A549 (cell line): ENCODE data around the gene C4BPB. TPM values are rescaled to one million over a fixed set of nuclear protein-coding genes. Genes with fewer than 3 reads are reported as not detected.

Experiments used
- ATAC-seq, 2 experiments: fragments of 200-7000 bp in 1 of 2; fragments of >200 bp in 1 of 2; cut with Nextera tagmentation in 1 of 2; cut with Tn5 transposase in 1 of 2; 3 replicates each; pipeline versions ENCODE4 v1.8.0 to v1.9.1; 2018 to 2020; ENCODE audit warnings: mild to moderate bottlenecking in 1 of 2, moderate library complexity in 1 of 2
- CTCF ChIA-PET: fragments of 300-600 bp; sonication (Branson Sonifier 250); formaldehyde crosslinking; extraction: SDS; loops from one replicate; lab custom pipeline; 2021; ENCODE audit warnings: antibody characterized with exemption, inconsistent platforms; lab: Yijun Ruan, JAX
- POLR2A ChIA-PET: fragments of 350-600 bp; formaldehyde crosslinking; extraction: SDS; loops from one replicate; lab custom pipeline; 2021; ENCODE audit warnings: antibody characterized with exemption, inconsistent platforms; lab: Yijun Ruan, JAX
- DNase-seq, 2 experiments: peaks; one replicate each; pipeline versions ENCODE4 v3.0.0 to v3.0.0-alpha.2; 2011 to 2016; ENCODE audit warnings: low read depth in 1 of 2, low spot score in 1 of 2
- FAIRE-seq: peaks from 2 replicates; lab custom pipeline; 2011; peaks lifted over from hg19 to GRCh38; lab: Jason Lieb, UNC
- H3K27ac ChIP-seq, 2 experiments: fragments of >200 bp; sonication (Bioruptor Twin); formaldehyde crosslinking; 3 replicates each; pipeline ENCODE4 v1.5.1; 2016 to 2017
- H3K4me1 ChIP-seq: fragments of >200 bp; sonication (Bioruptor Twin); formaldehyde crosslinking; 3 replicates; pipeline ENCODE4 v1.6.1; 2016
- H3K4me2 ChIP-seq: fragments of >200 bp; sonication (Bioruptor Twin); formaldehyde crosslinking; 3 replicates; pipeline ENCODE4 v1.6.1; 2016
- H3K4me3 ChIP-seq: fragments of >200 bp; sonication (Bioruptor Twin); formaldehyde crosslinking; 3 replicates; pipeline ENCODE4 v1.5.1; 2016
- H3K9me3 ChIP-seq: fragments of >200 bp; sonication (Bioruptor Twin); formaldehyde crosslinking; 3 replicates; pipeline ENCODE4 v1.6.1; 2016
- CBX2 ChIP-seq: fragments of 200-600 bp; sonication (generic); IDR thresholded peaks from 2 replicates; pipeline ENCODE4 v1.6.1; 2016; ENCODE audit warnings: low read depth, mild to moderate bottlenecking, borderline replicate concordance
- CBX8 ChIP-seq: fragments of 200-600 bp; sonication (generic); IDR thresholded peaks from 2 replicates; pipeline ENCODE4 v1.6.1; 2016
- EP300 ChIP-seq, 2 experiments: fragments of >200 bp; sonication (Bioruptor Twin); formaldehyde crosslinking; IDR thresholded peaks; 2 replicates in 1 of 2; 3 replicates in 1 of 2; pipeline ENCODE4 v1.6.1; 2016 to 2017
- FOSL2 ChIP-seq, 2 experiments: fragments of 450-650 bp in 1 of 2; fragments of >200 bp in 1 of 2; sonication (Bioruptor Twin) in 1 of 2; formaldehyde crosslinking; IDR thresholded peaks; 2 replicates each; pipeline versions ENCODE4 v1.5.0 to v1.6.1; 2016 to 2020; ENCODE audit warnings: mild to moderate bottlenecking in 1 of 2, moderate library complexity in 1 of 2
- HOXA7 ChIP-seq: fragments of 250-450 bp; sonication (Bioruptor Pico); IDR thresholded peaks from 2 replicates; pipeline ENCODE4 v1.5.0; 2020; ENCODE audit warnings: mild to moderate bottlenecking, moderate library complexity
- JUN ChIP-seq, 2 experiments: fragments of >200 bp; sonication (Bioruptor Twin); formaldehyde crosslinking; IDR thresholded peaks; 2 replicates in 1 of 2; 3 replicates in 1 of 2; pipeline ENCODE4 v1.6.1; 2016 to 2017
- KDM1A ChIP-seq: fragments of 200-600 bp; sonication (generic); IDR thresholded peaks from 2 replicates; pipeline ENCODE4 v1.6.1; 2016; ENCODE audit warnings: low read depth, mild to moderate bottlenecking
- MYC ChIP-seq: IDR thresholded peaks from 2 replicates; pipeline ENCODE4 v1.6.1; 2012; ENCODE audit warnings: mild to moderate bottlenecking, inconsistent platforms, low read length, improper control_type of control experiment, borderline replicate concordance
- NPAS2 ChIP-seq: fragments of 250-450 bp; sonication (Bioruptor Pico); IDR thresholded peaks from 2 replicates; pipeline ENCODE4 v1.8.0; 2022; ENCODE audit warnings: mild to moderate bottlenecking, moderate library complexity, borderline replicate concordance
- RARB ChIP-seq: fragments of 250-450 bp; sonication (Bioruptor Pico); IDR thresholded peaks from 2 replicates; pipeline ENCODE4 v1.8.0; 2021; ENCODE audit warnings: mild to moderate bottlenecking, moderate library complexity
- RFX5 ChIP-seq: fragments of 450-650 bp; IDR thresholded peaks from 2 replicates; pipeline ENCODE4 v1.7.1; 2014; ENCODE audit warnings: antibody characterized with exemption, mild to moderate bottlenecking, moderate library complexity
- RNF2 ChIP-seq: fragments of 200-600 bp; sonication (generic); IDR thresholded peaks from 2 replicates; pipeline ENCODE4 v1.6.1; 2016; ENCODE audit warnings: low read depth, mild to moderate bottlenecking, antibody characterized with exemption, moderate library complexity, borderline replicate concordance
- TP53 ChIP-seq: fragments of 250-450 bp; sonication (Bioruptor Pico); IDR thresholded peaks from 2 replicates; pipeline ENCODE4 v1.5.0; 2021; ENCODE audit warnings: mild to moderate bottlenecking, moderate library complexity
- ZFP36 ChIP-seq: fragments of 450-650 bp; IDR thresholded peaks from 2 replicates; pipeline ENCODE4 v1.6.1; 2014; ENCODE audit warnings: borderline replicate concordance; ENCODE audit not compliant: partially characterized antibody
- WGBS: methylation state at CpG from one replicate; pipeline ENCODE4 v1.1.6; 2017; ENCODE audit errors: missing lambda C conversion rate; 5-methylcytosine and 5-hydroxymethylcytosine counted together
- polyA plus RNA-seq, 4 experiments: library from polyadenylated mRNA; depleted of rRNA in 3 of 4; stranded (reverse); fragments of >200 nt; fragmentation: RNase III in 1 of 4; extraction: RNeasy Plus Mini Kit Qiagen cat#74134 plus additional on column Dnase treatment in 1 of 4; gene quantifications; 2 replicates in 3 of 4; 3 replicates in 1 of 4; pipeline ENCODE4 v1.2.3, GENCODE V29; 2011 to 2017
- TF ChIP-seq, protein P1 (sequence below): fragments of 250-450 bp; sonication (Bioruptor Pico); IDR thresholded peaks from 2 replicates; pipeline ENCODE4 v1.5.0; 2020; ENCODE audit warnings: low read depth, mild to moderate bottlenecking, moderate library complexity
- TF ChIP-seq, protein P2 (sequence below): IDR thresholded peaks from 2 replicates; pipeline ENCODE4 v1.6.1; 2012
- TF ChIP-seq, protein P3 (sequence below): fragments of >200 bp; sonication (Bioruptor Twin); formaldehyde crosslinking; IDR thresholded peaks from 3 replicates; pipeline ENCODE4 v1.5.1; 2016
- TF ChIP-seq, protein P4 (sequence below): fragments of 250-450 bp; sonication (Bioruptor Pico); IDR thresholded peaks from 2 replicates; pipeline ENCODE4 v1.5.0; 2021; ENCODE audit warnings: mild to moderate bottlenecking, moderate library complexity, borderline replicate concordance
- TF ChIP-seq, protein P5 (sequence below): fragments of >200 bp; sonication (Bioruptor Twin); formaldehyde crosslinking; IDR thresholded peaks from 2 replicates; pipeline ENCODE4 v1.6.1; 2016
- TF ChIP-seq, protein P6 (sequence below): IDR thresholded peaks from 2 replicates; pipeline ENCODE4 v1.6.1; 2012; ENCODE audit warnings: low read depth, borderline replicate concordance
- TF ChIP-seq, protein P7 (sequence below): fragments of 200-600 bp; sonication (generic); IDR thresholded peaks from 2 replicates; pipeline ENCODE4 v1.6.1; 2016; ENCODE audit warnings: antibody characterized with exemption, mild to moderate bottlenecking, moderate library complexity

The C4BPB gene
- polyA plus RNA-seq, 2 of the 4 experiments (the other 2 are of a cell fraction) = 0.74 to 5.1 TPM

DNA sequence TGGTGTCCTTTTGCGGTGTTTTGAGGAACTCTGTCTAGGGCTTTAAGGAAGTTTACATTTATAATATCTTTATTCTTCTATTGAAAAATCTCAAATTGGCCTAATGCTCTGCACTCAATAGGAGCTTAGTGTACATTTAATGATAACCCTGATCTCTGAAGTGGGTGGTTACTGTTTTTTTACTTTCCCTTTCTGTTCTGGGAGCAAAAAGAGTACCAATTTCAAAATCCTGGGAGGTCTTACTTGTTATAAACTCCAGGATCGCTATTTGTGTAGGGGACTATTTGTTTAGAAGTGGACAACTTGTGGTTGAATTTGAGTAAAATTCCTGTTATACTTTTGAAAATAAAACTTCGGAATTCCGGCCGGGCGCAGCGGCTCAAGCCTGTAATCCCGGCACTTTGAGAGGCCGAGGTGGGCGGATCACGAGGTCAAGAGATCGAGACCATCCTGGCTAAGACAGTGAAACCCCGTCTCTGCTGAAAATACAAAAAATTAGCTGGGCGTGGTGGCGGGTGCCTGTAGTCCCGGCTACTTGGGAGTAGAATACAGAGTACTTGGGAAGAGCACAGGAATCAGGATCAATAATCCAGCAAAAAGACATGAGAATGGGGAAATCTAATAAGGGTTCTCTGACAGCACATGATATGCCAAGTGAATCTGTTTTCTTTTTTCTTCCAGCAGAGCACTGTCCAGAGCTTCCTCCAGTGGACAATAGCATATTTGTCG, 1.1 kb downstream of the C4BPB start:
- Histone ChIP-seq H3K27ac (no peak overlapping the region; a peak in 3 of 6 replicates), H3K9me3 (no peaks in the 10 kb centered on the region)
- DNase-seq (no peak), FAIRE-seq (no peak), ATAC-seq (no peak)
- TF ChIP-seq CBX2 (no peak), CBX8 (no peak), FOSL2 (IDR thresholded peaks at IDR 0.05) (no peak), FOSL2 (CRISPR knock-in tag; IDR thresholded peaks at IDR 0.05) (no peak), NPAS2 (CRISPR knock-in tag) (no peak), RARB (no peak), HOXA7 (CRISPR knock-in tag) (no peak), MYC (no peak), RNF2 (no peak), RFX5 (no peak)
- TF ChIP-seq, protein P1, sequence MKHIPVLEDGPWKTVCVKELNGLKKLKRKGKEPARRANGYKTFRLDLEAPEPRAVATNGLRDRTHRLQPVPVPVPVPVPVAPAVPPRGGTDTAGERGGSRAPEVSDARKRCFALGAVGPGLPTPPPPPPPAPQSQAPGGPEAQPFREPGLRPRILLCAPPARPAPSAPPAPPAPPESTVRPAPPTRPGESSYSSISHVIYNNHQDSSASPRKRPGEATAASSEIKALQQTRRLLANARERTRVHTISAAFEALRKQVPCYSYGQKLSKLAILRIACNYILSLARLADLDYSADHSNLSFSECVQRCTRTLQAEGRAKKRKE = no peak
- TF ChIP-seq, protein P2, sequence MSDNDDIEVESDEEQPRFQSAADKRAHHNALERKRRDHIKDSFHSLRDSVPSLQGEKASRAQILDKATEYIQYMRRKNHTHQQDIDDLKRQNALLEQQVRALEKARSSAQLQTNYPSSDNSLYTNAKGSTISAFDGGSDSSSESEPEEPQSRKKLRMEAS = no peak
- TF ChIP-seq, protein P3, sequence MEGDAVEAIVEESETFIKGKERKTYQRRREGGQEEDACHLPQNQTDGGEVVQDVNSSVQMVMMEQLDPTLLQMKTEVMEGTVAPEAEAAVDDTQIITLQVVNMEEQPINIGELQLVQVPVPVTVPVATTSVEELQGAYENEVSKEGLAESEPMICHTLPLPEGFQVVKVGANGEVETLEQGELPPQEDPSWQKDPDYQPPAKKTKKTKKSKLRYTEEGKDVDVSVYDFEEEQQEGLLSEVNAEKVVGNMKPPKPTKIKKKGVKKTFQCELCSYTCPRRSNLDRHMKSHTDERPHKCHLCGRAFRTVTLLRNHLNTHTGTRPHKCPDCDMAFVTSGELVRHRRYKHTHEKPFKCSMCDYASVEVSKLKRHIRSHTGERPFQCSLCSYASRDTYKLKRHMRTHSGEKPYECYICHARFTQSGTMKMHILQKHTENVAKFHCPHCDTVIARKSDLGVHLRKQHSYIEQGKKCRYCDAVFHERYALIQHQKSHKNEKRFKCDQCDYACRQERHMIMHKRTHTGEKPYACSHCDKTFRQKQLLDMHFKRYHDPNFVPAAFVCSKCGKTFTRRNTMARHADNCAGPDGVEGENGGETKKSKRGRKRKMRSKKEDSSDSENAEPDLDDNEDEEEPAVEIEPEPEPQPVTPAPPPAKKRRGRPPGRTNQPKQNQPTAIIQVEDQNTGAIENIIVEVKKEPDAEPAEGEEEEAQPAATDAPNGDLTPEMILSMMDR = no peak
- TF ChIP-seq, all 56 proteins: peak for 0
- CTCF ChIA-PET = interaction anchor here (1.4 to 1.9 kb wide), 3 partner anchors 10 to 409 kb away, joined by 4 to 5 read pairs (median 4); no protein-coding TSS in a partner anchor
- POLR2A ChIA-PET = no interaction called here
- Histone ChIP-seq H3K4me2 (no peak overlapping the region), H3K4me1 (peaks cover 25% of the 10 kb centered on the region; the same call in 2 of the 3 replicates), H3K4me3 (no peak overlapping the region)
- 91% methylated on average over 17 of the region's 17 CpGs for WGBS

DNA sequence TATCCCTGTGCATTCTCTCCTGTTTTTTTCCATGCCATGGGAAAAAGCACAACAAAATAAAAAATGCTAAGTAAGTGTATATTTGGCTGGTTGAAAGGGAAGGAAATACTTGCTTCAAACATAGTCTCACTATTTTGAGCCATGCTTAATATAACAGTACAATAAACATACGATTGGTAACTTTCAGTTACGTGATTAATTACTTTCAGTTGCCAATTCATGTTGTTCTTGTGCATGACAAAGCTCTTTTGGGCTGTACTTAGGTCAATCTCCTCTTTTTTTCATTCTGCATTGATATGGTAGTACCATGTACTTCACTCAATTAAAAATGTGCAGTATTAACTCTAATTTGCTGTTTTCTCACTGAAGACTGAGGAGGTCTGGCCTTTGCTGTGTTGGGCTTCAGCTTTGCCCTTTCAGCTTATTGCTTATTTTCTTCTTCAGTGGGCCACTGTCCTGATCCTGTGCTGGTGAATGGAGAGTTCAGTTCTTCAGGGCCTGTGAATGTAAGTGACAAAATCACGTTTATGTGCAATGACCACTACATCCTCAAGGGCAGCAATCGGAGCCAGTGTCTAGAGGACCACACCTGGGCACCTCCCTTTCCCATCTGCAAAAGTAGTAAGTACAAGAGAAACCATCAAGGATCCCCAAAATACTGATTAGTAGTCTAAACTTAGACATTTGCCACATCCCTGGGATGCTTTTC, 2.7 kb downstream of the C4BPB start:
- ChIA-PET CTCF (interaction anchor here (1.2 to 2.3 kb wide), 3 partner anchors 11 to 314 kb away, joined by 4 to 6 read pairs (median 4); no protein-coding TSS in a partner anchor), POLR2A (no interaction called here)
- DNase-seq (no peak), FAIRE-seq (no peak), ATAC-seq (0 out of 6 replicates have a peak, but pooled peaks have one; percentile 38 to 54)
- no peak overlapping the region for H3K4me3 ChIP-seq
- no peak overlapping the region for H3K27ac ChIP-seq
- 80% methylated on average over 4 of the region's 4 CpGs for WGBS
- H3K4me1 ChIP-seq = peaks cover 21% of the 10 kb centered on the region; the same call in 2 of the 3 replicates
- no peak overlapping the region for H3K4me2 ChIP-seq
- no peaks in the 10 kb centered on the region for H3K9me3 ChIP-seq
- TF ChIP-seq ZFP36 (no peak), KDM1A (no peak), EP300 (IDR thresholded peaks at IDR 0.05) (no peak), JUN (IDR thresholded peaks at IDR 0.05) (no peak), TP53 (CRISPR knock-in tag) (no peak)
- TF ChIP-seq, protein P4, sequence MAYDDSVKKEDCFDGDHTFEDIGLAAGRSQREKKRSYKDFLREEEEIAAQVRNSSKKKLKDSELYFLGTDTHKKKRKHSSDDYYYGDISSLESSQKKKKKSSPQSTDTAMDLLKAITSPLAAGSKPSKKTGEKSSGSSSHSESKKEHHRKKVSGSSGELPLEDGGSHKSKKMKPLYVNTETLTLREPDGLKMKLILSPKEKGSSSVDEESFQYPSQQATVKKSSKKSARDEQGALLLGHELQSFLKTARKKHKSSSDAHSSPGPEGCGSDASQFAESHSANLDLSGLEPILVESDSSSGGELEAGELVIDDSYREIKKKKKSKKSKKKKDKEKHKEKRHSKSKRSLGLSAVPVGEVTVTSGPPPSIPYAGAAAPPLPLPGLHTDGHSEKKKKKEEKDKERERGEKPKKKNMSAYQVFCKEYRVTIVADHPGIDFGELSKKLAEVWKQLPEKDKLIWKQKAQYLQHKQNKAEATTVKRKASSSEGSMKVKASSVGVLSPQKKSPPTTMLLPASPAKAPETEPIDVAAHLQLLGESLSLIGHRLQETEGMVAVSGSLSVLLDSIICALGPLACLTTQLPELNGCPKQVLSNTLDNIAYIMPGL (CRISPR knock-in tag) = no peak
- TF ChIP-seq, protein P3 = no peak
- TF ChIP-seq, protein P5, sequence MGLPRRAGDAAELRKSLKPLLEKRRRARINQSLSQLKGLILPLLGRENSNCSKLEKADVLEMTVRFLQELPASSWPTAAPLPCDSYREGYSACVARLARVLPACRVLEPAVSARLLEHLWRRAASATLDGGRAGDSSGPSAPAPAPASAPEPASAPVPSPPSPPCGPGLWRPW = no peak
- TF ChIP-seq, protein P6, sequence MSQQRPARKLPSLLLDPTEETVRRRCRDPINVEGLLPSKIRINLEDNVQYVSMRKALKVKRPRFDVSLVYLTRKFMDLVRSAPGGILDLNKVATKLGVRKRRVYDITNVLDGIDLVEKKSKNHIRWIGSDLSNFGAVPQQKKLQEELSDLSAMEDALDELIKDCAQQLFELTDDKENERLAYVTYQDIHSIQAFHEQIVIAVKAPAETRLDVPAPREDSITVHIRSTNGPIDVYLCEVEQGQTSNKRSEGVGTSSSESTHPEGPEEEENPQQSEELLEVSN = no peak
- TF ChIP-seq, protein P7, sequence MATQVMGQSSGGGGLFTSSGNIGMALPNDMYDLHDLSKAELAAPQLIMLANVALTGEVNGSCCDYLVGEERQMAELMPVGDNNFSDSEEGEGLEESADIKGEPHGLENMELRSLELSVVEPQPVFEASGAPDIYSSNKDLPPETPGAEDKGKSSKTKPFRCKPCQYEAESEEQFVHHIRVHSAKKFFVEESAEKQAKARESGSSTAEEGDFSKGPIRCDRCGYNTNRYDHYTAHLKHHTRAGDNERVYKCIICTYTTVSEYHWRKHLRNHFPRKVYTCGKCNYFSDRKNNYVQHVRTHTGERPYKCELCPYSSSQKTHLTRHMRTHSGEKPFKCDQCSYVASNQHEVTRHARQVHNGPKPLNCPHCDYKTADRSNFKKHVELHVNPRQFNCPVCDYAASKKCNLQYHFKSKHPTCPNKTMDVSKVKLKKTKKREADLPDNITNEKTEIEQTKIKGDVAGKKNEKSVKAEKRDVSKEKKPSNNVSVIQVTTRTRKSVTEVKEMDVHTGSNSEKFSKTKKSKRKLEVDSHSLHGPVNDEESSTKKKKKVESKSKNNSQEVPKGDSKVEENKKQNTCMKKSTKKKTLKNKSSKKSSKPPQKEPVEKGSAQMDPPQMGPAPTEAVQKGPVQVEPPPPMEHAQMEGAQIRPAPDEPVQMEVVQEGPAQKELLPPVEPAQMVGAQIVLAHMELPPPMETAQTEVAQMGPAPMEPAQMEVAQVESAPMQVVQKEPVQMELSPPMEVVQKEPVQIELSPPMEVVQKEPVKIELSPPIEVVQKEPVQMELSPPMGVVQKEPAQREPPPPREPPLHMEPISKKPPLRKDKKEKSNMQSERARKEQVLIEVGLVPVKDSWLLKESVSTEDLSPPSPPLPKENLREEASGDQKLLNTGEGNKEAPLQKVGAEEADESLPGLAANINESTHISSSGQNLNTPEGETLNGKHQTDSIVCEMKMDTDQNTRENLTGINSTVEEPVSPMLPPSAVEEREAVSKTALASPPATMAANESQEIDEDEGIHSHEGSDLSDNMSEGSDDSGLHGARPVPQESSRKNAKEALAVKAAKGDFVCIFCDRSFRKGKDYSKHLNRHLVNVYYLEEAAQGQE = no peak
